H9 (cell line): ENCODE measurements around the gene PCDHGC3. TPM values are rescaled to one million over a fixed set of nuclear protein-coding genes. Genes with fewer than 3 reads are reported as not detected.

ENCODE experiments used
- DNase-seq: peaks from one replicate; pipeline ENCODE4 v3.0.0-alpha.2; 2017
- H2AFZ ChIP-seq: one replicate; pipeline ENCODE4 v1.6.1; 2013; ENCODE audit warnings: mild to moderate bottlenecking, low read length, control low read depth, moderate library complexity
- H2AK5ac ChIP-seq: 2 replicates; pipeline ENCODE4 v1.6.1; 2013; ENCODE audit warnings: low read length, control low read depth, mixed read lengths; ENCODE audit not compliant: insufficient read length
- H2BK120ac ChIP-seq: one replicate; pipeline ENCODE4 v1.6.1; 2013; ENCODE audit warnings: low read depth, mild to moderate bottlenecking, low read length, control low read depth, inconsistent platforms; ENCODE audit not compliant: poor library complexity, severe bottlenecking
- H2BK12ac ChIP-seq: 2 replicates; pipeline ENCODE4 v1.6.1; 2013; ENCODE audit warnings: low read length, control low read depth, mixed read lengths, low read depth; ENCODE audit not compliant: insufficient read length
- H2BK15ac ChIP-seq: 2 replicates; pipeline ENCODE4 v1.6.1; 2013; ENCODE audit warnings: low read depth, low read length, control low read depth
- H2BK20ac ChIP-seq: one replicate; pipeline ENCODE4 v1.6.1; 2013; ENCODE audit warnings: low read depth, mild to moderate bottlenecking, low read length, control low read depth, inconsistent platforms; ENCODE audit not compliant: poor library complexity, severe bottlenecking
- H2BK5ac ChIP-seq: 2 replicates; pipeline ENCODE4 v1.6.1; 2013; ENCODE audit warnings: low read length, control low read depth, mixed read lengths; ENCODE audit not compliant: insufficient read length
- H3K14ac ChIP-seq: 2 replicates; pipeline ENCODE4 v1.6.1; 2013; ENCODE audit warnings: low read length, control low read depth; ENCODE audit not compliant: insufficient read depth
- H3K18ac ChIP-seq: 2 replicates; pipeline ENCODE4 v1.6.1; 2013; ENCODE audit warnings: low read depth, mild to moderate bottlenecking, mixed read lengths, low read length, control low read depth; ENCODE audit not compliant: insufficient read length
- H3K23ac ChIP-seq: 2 replicates; pipeline ENCODE4 v1.6.1; 2013; ENCODE audit warnings: low read length, control low read depth, mixed read lengths, low read depth; ENCODE audit not compliant: insufficient read length
- H3K23me2 ChIP-seq: 2 replicates; pipeline ENCODE4 v1.6.1; 2013; ENCODE audit warnings: low read depth, mild to moderate bottlenecking, mixed read lengths, low read length, control low read depth; ENCODE audit not compliant: insufficient read length, poor library complexity, severe bottlenecking
- H3K27ac ChIP-seq: 2 replicates; pipeline ENCODE4 v1.5.1; 2013; ENCODE audit warnings: low read length, control low read depth, mixed read lengths, low read depth; ENCODE audit not compliant: insufficient read length
- H3K27me3 ChIP-seq: 2 replicates; pipeline ENCODE4 v1.6.1; 2013; ENCODE audit warnings: low read length, control low read depth, inconsistent platforms; ENCODE audit not compliant: insufficient read depth
- H3K4ac ChIP-seq: 2 replicates; pipeline ENCODE4 v1.6.1; 2013; ENCODE audit warnings: low read depth, mild to moderate bottlenecking, control low read depth, inconsistent platforms, low read length, moderate library complexity
- H3K4me1 ChIP-seq: 2 replicates; pipeline ENCODE4 v1.6.1; 2013; ENCODE audit warnings: low read length, control low read depth, inconsistent platforms; ENCODE audit not compliant: insufficient read depth
- H3K4me2 ChIP-seq: 2 replicates; pipeline ENCODE4 v1.6.1; 2013; ENCODE audit warnings: low read length, control low read depth, mixed read lengths; ENCODE audit not compliant: insufficient read length, insufficient read depth
- H3K56ac ChIP-seq: 2 replicates; pipeline ENCODE4 v1.6.1; 2013; ENCODE audit warnings: low read depth, mild to moderate bottlenecking, mixed read lengths, low read length, control low read depth; ENCODE audit not compliant: insufficient read length
- H3K79me1 ChIP-seq: 2 replicates; pipeline ENCODE4 v1.6.1; 2013; ENCODE audit warnings: low read depth, mild to moderate bottlenecking, moderate library complexity, low read length, control low read depth, inconsistent platforms; ENCODE audit not compliant: insufficient read depth, poor library complexity, severe bottlenecking
- H3K79me2 ChIP-seq: 2 replicates; pipeline ENCODE4 v1.6.1; 2013; ENCODE audit warnings: low read length, control low read depth, inconsistent platforms; ENCODE audit not compliant: insufficient read depth
- H3K9ac ChIP-seq: 2 replicates; pipeline ENCODE4 v1.6.1; 2013; ENCODE audit warnings: low read length, control low read depth, mixed read lengths; ENCODE audit not compliant: insufficient read length; ENCODE audit errors: extremely low read depth
- H3K9me3 ChIP-seq: one replicate; pipeline ENCODE4 v1.6.1; 2013; ENCODE audit warnings: low read depth, low read length, inconsistent platforms; ENCODE audit not compliant: control insufficient read depth
- H3T11ph ChIP-seq: one replicate; pipeline ENCODE4 v1.6.1; 2013; ENCODE audit warnings: mild to moderate bottlenecking, low read length, control low read depth, inconsistent platforms
- H4K20me1 ChIP-seq: one replicate; pipeline ENCODE4 v1.6.1; 2013; ENCODE audit not compliant: control insufficient read depth, insufficient read length, insufficient read depth
- H4K5ac ChIP-seq: 2 replicates; pipeline ENCODE4 v1.6.1; 2013; ENCODE audit warnings: low read depth, mild to moderate bottlenecking, mixed read lengths, low read length, control low read depth; ENCODE audit not compliant: insufficient read length
- H4K8ac ChIP-seq: replicated peaks from 2 replicates; pipeline ENCODE4 v1.6.1; 2013; ENCODE audit warnings: low read length, control low read depth, mixed read lengths, low read depth; ENCODE audit not compliant: insufficient read length
- H4K91ac ChIP-seq: 2 replicates; pipeline ENCODE4 v1.6.1; 2013; ENCODE audit warnings: low read depth, mild to moderate bottlenecking, moderate library complexity, mixed read lengths, low read length, control low read depth; ENCODE audit not compliant: insufficient read length
- H3K27ac Mint-ChIP-seq, 3 experiments: 2 replicates in 2 of 3; 3 replicates in 1 of 3; pipeline ENCODE4 v1.8.0; 2020 to 2021; ENCODE audit warnings: mixed read lengths in 3 of 3, mild to moderate bottlenecking in 1 of 3, moderate library complexity in 1 of 3
- H3K27me3 Mint-ChIP-seq: 2 replicates; pipeline ENCODE4 v1.8.0; 2021; ENCODE audit warnings: low read depth, mild to moderate bottlenecking, moderate library complexity, mixed read lengths
- H3K36me3 Mint-ChIP-seq, 3 experiments: 2 replicates in 2 of 3; 3 replicates in 1 of 3; pipeline ENCODE4 v1.8.0; 2020 to 2021; ENCODE audit warnings: low read depth in 3 of 3, mixed read lengths in 3 of 3; ENCODE audit not compliant: insufficient read depth in 1 of 3
- H3K4me1 Mint-ChIP-seq, 2 experiments: 2 replicates each; pipeline ENCODE4 v1.8.0; 2020; ENCODE audit warnings: mixed read lengths in 2 of 2
- H3K4me3 Mint-ChIP-seq, 2 experiments: 2 replicates in 1 of 2; 3 replicates in 1 of 2; pipeline ENCODE4 v1.8.0; 2020 to 2021; ENCODE audit warnings: mild to moderate bottlenecking in 2 of 2, mixed read lengths in 2 of 2, moderate library complexity in 1 of 2
- H3K9me3 Mint-ChIP-seq, 2 experiments: 2 replicates in 1 of 2; 3 replicates in 1 of 2; pipeline ENCODE4 v1.8.0; 2020; ENCODE audit warnings: mild to moderate bottlenecking in 2 of 2, mixed read lengths in 2 of 2, moderate library complexity in 1 of 2
- WGBS: extraction: QIAGEN DNeasy Blood & Tissue Kit; methylation state at CpG from one replicate; pipeline ENCODE4 v1.1.7; 2013; ENCODE audit warnings: missing lambda C conversion rate, low lambda C conversion rate, mixed read lengths; ENCODE audit not compliant: insufficient read length; ENCODE audit errors: extremely low coverage; 5-methylcytosine and 5-hydroxymethylcytosine counted together
- total RNA-seq: library from RNA; stranded (reverse); gene quantifications from 2 replicates; pipeline ENCODE4 v1.2.1, GENCODE V29; 2021
- TF ChIP-seq, protein P1 (sequence below): fragments of 200-600 bp; sonication (generic); conservative IDR thresholded peaks from 3 replicates; pipeline ENCODE4 v1.8.0; 2021; ENCODE audit warnings: antibody characterized with exemption, mild to moderate bottlenecking

The PCDHGC3 gene
- total RNA-seq, 1 experiment from 2014 or later, result 19.8 TPM

DNA sequence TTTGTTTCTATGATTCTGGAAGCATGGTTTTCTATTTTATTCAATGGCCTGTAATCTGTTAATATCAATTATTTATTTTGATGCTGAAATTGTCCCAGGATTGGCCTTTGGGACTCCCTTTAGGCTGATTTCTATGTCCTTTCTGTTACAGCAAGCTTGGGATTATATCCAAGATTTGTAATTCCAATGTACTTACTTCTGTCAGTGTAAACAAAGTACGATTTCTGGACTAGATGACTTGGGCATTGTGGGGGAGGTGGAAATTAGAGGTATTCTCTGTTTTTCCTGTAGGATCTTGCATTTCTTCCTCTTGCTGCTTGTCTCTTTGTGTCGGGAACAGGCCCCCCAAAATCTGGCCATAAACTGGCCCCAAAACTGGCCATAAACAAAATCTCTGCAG lies 41.8 kb upstream of the PCDHGC3 start:
- Histone ChIP-seq H2AFZ (no peak overlapping the region), H3K79me1 (no peaks in the 10 kb centered on the region), H3K27ac (no peak overlapping the region), H3K9me3 (peaks cover 14% of the 10 kb centered on the region), H2BK120ac (no peak overlapping the region), H4K8ac (no peak overlapping the region), H3K18ac (no peak overlapping the region), H2BK20ac (no peak overlapping the region), H2BK12ac (no peak overlapping the region), H3K23ac (no peak overlapping the region), H2BK15ac (no peak overlapping the region), H4K20me1 (no peaks in the 10 kb centered on the region), H3K4ac (no peak overlapping the region), H3T11ph (no peak overlapping the region), H3K9ac (no peak overlapping the region), H3K56ac (no peak overlapping the region), H3K4me2 (no peak overlapping the region), H3K79me2 (no peaks in the 10 kb centered on the region), H3K14ac (no peak overlapping the region), H3K4me1 (no peaks in the 10 kb centered on the region), H2AK5ac (no peak overlapping the region), H4K5ac (no peak overlapping the region), H3K23me2 (no peaks in the 10 kb centered on the region), H4K91ac (no peak overlapping the region), H3K27me3 (no peaks in the 10 kb centered on the region), H2BK5ac (no peak overlapping the region)
- Mint-ChIP-seq H3K27me3 (peaks cover 3% of the 10 kb centered on the region), H3K27ac (no peak overlapping the region), H3K4me3 (no peak overlapping the region), H3K9me3 (peaks cover 42 to 44% of the 10 kb centered on the region in 2 experiments), H3K4me1 (no peaks in the 10 kb centered on the region; a peak in 1 of 4 replicates), H3K36me3 (peaks cover 34 to 48% (median 35%) of the 10 kb centered on the region in 3 experiments)
- TF ChIP-seq, protein P1, sequence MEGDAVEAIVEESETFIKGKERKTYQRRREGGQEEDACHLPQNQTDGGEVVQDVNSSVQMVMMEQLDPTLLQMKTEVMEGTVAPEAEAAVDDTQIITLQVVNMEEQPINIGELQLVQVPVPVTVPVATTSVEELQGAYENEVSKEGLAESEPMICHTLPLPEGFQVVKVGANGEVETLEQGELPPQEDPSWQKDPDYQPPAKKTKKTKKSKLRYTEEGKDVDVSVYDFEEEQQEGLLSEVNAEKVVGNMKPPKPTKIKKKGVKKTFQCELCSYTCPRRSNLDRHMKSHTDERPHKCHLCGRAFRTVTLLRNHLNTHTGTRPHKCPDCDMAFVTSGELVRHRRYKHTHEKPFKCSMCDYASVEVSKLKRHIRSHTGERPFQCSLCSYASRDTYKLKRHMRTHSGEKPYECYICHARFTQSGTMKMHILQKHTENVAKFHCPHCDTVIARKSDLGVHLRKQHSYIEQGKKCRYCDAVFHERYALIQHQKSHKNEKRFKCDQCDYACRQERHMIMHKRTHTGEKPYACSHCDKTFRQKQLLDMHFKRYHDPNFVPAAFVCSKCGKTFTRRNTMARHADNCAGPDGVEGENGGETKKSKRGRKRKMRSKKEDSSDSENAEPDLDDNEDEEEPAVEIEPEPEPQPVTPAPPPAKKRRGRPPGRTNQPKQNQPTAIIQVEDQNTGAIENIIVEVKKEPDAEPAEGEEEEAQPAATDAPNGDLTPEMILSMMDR, result no peak
- WGBS, result no CpG with 5 or more reads among the region's 2 CpGs
- no peak for DNase-seq
